Loucy (cell line): Measurements from ENCODE around the gene STAP2.
"Not testable (repeated sequence)": the region's sequence is repeated elsewhere in the genome, so short reads cannot be mapped to it uniquely, and the experiment has no call there.

Experiments used
- H2AFZ ChIP-seq: fragments of 200-600 bp; sonication (generic); 2 replicates; pipeline ENCODE4 v1.6.0; 2016; ENCODE audit warnings: antibody characterized with exemption, mild to moderate bottlenecking, low read length, moderate library complexity
- H3F3A ChIP-seq: fragments of 200-600 bp; 2 replicates; pipeline ENCODE4 v1.6.0; 2016; ENCODE audit warnings: antibody characterized with exemption, low read depth, mild to moderate bottlenecking
- H3K27me3 ChIP-seq: fragments of 200-600 bp; sonication (generic); 2 replicates; pipeline ENCODE4 v1.6.1; 2014; ENCODE audit warnings: low read length, mild to moderate bottlenecking; ENCODE audit not compliant: insufficient read depth, poor library complexity, severe bottlenecking
- H3K36me3 ChIP-seq: fragments of 200-600 bp; sonication (generic); 2 replicates; pipeline ENCODE4 v1.6.1; 2016; ENCODE audit warnings: low read length; ENCODE audit not compliant: insufficient read depth
- H3K4me1 ChIP-seq: fragments of 200-600 bp; sonication (generic); 2 replicates; pipeline ENCODE4 v1.5.1; 2014; ENCODE audit warnings: low read length, mild to moderate bottlenecking; ENCODE audit not compliant: insufficient read depth, poor library complexity, severe bottlenecking
- H3K4me2 ChIP-seq: fragments of 200-600 bp; sonication (generic); 2 replicates; pipeline ENCODE4 v1.6.0; 2014; ENCODE audit warnings: antibody characterized with exemption, low read length, low read depth, mild to moderate bottlenecking; ENCODE audit not compliant: poor library complexity, severe bottlenecking
- H3K4me3 ChIP-seq: fragments of 200-600 bp; sonication (generic); 2 replicates; pipeline ENCODE4 v1.5.1; 2014; ENCODE audit warnings: low read length, mild to moderate bottlenecking, mixed read lengths; ENCODE audit not compliant: poor library complexity, severe bottlenecking
- H3K79me2 ChIP-seq: fragments of 200-600 bp; sonication (generic); 2 replicates; pipeline ENCODE4 v1.6.1; 2014; ENCODE audit warnings: low read length; ENCODE audit not compliant: insufficient read depth
- H3K9ac ChIP-seq: fragments of 200-600 bp; sonication (generic); 2 replicates; pipeline ENCODE4 v1.6.0; 2014; ENCODE audit warnings: mild to moderate bottlenecking, low read depth, low read length, moderate library complexity; ENCODE audit not compliant: poor library complexity, severe bottlenecking
- H3K9me2 ChIP-seq: fragments of 200-600 bp; sonication (generic); replicated peaks from 2 replicates; pipeline ENCODE4 v1.6.1; 2016; ENCODE audit warnings: low read depth, low read length, mixed read lengths
- H3K9me3 ChIP-seq: fragments of 200-600 bp; sonication (generic); 2 replicates; pipeline ENCODE4 v1.6.1; 2014; ENCODE audit warnings: mild to moderate bottlenecking, antibody characterized with exemption, low read length, low read depth; ENCODE audit not compliant: insufficient read depth
- H4K20me1 ChIP-seq: fragments of 200-600 bp; sonication (generic); 2 replicates; pipeline ENCODE4 v1.6.0; 2014; ENCODE audit warnings: antibody characterized with exemption, low read length, mild to moderate bottlenecking; ENCODE audit not compliant: insufficient read depth, poor library complexity, severe bottlenecking
- CTCF ChIP-seq: fragments of 200-600 bp; sonication (generic); conservative IDR thresholded peaks from 2 replicates; pipeline ENCODE4 v1.5.1; 2014; ENCODE audit warnings: mild to moderate bottlenecking, antibody characterized with exemption, low read length
- EZH2phosphoT487 ChIP-seq: fragments of 200-600 bp; IDR thresholded peaks from 2 replicates; pipeline ENCODE4 v1.6.1; 2018; ENCODE audit warnings: antibody characterized with exemption, mild to moderate bottlenecking, moderate library complexity, borderline replicate concordance

Gene STAP2

GRCh38 chr19:4278419-4279266 is 60.0 kb downstream of the STAP2 start, which contains the start of gene SHD:
SHD (plus strand) TSS chr19:4279266; CDS start chr19:4280064, 798 bp downstream.
- H3K9me3 ChIP-seq = no peaks in the 10 kb centered on the region
- TF ChIP-seq CTCF (no peak), EZH2phosphoT487 (no peak)
- no peaks in the 10 kb centered on the region for H3F3A ChIP-seq
- H3K4me1 ChIP-seq = peaks cover 6% of the 10 kb centered on the region
- H3K4me2 ChIP-seq = peak within 1 kb of the TSS; percentile 81
- no peaks in the 10 kb centered on the region for H3K79me2 ChIP-seq
- H3K9ac ChIP-seq = peak within 1 kb of the TSS; percentile 52
- peak within 1 kb of the TSS; percentile 17 for H2AFZ ChIP-seq
- no peaks in the 10 kb centered on the region for H3K36me3 ChIP-seq
- H3K9me2 ChIP-seq = no peaks in the 10 kb centered on the region
- no peaks in the 10 kb centered on the region for H4K20me1 ChIP-seq
- H3K4me3 ChIP-seq = peak within 1 kb of the TSS; percentile 66
- no peaks in the 10 kb centered on the region for H3K27me3 ChIP-seq

- Histone ChIP-seq H4K20me1 (no peaks in the 10 kb centered on the region), H3F3A (no peaks in the 10 kb centered on the region), H3K9me2 (no peaks in the 10 kb centered on the region), H3K9ac (peak overlapping the region; percentile 42), H3K27me3 (no peaks in the 10 kb centered on the region), H3K36me3 (no peaks in the 10 kb centered on the region), H2AFZ (no peak overlapping the region), H3K4me2 (peak overlapping the region; percentile 81), H3K4me1 (peaks cover 6% of the 10 kb centered on the region), H3K4me3 (no peak overlapping the region), H3K79me2 (no peaks in the 10 kb centered on the region), H3K9me3 (no peaks in the 10 kb centered on the region)
- no peak for TF ChIP-seq EZH2phosphoT487
- no peak for TF ChIP-seq CTCF
These were observed 60.6 kb downstream of the STAP2 start for GRCh38 chr19:4278010-4278409.

GRCh38 chr19:4277191-4277696 is 61.4 kb downstream of the STAP2 start:
- H3K4me1 ChIP-seq = peaks cover 6% of the 10 kb centered on the region
- TF ChIP-seq CTCF (no peak), EZH2phosphoT487 (no peak)
- H3K4me3 ChIP-seq = no peak overlapping the region
- no peaks in the 10 kb centered on the region for H3K79me2 ChIP-seq
- H3F3A ChIP-seq = no peaks in the 10 kb centered on the region
- H3K9ac ChIP-seq = no peak overlapping the region
- H4K20me1 ChIP-seq = no peaks in the 10 kb centered on the region
- H3K9me2 ChIP-seq = no peaks in the 10 kb centered on the region
- H3K9me3 ChIP-seq = no peaks in the 10 kb centered on the region
- H3K27me3 ChIP-seq = no peaks in the 10 kb centered on the region
- H3K4me2 ChIP-seq = no peak overlapping the region
- H3K36me3 ChIP-seq = no peaks in the 10 kb centered on the region
- H2AFZ ChIP-seq = no peak overlapping the region

GRCh38 chr19:4274321-4274686 is 64.3 kb downstream of the STAP2 start:
- H3K4me3 ChIP-seq, H3K9ac ChIP-seq, H3K9me2 ChIP-seq, H3F3A ChIP-seq, H4K20me1 ChIP-seq, H3K27me3 ChIP-seq, H3K4me2 ChIP-seq, H2AFZ ChIP-seq, H3K79me2 ChIP-seq, H3K4me1 ChIP-seq, H3K9me3 ChIP-seq, H3K36me3 ChIP-seq: not testable (repeated sequence)
